T-helper 1 cell treated with Interleukin-12 subunit alpha and Interleukin-12 subunit beta and Interleukin-4 antibody, amounts not matched to agents 30 ng/mL and 1 ng/mL, for 36 hours (primary cell): ENCODE measurements around the gene CRAT. TPM values are rescaled to one million over a fixed set of nuclear protein-coding genes. Genes with fewer than 3 reads are reported as not detected.

ENCODE experiments used
- intact Hi-C: fragments of 100-400 bp; cut with micrococcal nuclease; formaldehyde crosslinking; loops from one replicate; pipeline ENCODE4 v1.15.1; 2024
- total RNA-seq: library from RNA; stranded (reverse); gene quantifications from 2 replicates; pipeline ENCODE4 v1.2.3, GENCODE V29; 2022

The CRAT gene
- total RNA-seq, 1 donor from 2014 or later: 15.2 TPM

- intact Hi-C loops: loop anchor here (5.0 to 10.0 kb wide), 2 partner anchors 561 to 859 kb away; partner anchors contain the start of gene SPTAN1
Measured at GRCh38 chr9:129113645-129114304, 3.2 kb upstream of the CRAT start.

GRCh38 chr9:129112526-129112925 is 1.9 kb upstream of the CRAT start:
- intact Hi-C loops: loop anchor here (5.0 to 10.0 kb wide), 2 partner anchors 560 to 858 kb away; partner anchors contain the start of gene SPTAN1

DNA sequence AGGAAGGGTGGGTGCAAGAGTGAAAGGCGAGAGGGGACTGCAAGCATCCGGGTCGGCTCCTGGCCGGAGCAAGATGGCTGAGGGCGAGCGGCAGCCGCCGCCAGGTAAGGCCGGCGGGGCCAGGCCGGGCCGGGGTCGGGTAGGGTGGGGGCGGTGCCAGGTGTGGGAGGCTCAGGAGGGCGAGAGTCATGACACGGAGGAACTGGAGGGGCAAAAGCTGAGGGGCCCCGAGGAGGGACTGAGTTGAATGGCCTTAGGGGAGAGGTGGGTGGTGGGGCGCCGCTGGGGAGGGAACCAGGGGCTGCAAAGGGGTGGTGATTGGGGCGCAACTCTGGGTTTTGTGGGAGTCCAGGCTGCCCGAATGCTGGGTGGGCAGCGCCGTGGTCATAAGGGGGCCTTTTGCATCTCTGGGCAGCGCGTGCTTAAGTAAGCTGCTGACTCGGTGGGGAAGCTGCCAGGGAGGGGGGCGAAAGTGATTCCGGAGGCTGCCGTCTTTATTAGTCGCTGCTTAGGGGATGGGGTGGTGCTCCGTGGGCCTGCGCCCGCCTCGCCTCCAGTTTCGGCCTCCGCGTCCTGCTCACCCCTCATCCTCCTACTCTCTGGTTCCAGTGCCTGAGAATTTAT is 1.0 kb upstream of the CRAT start:
- intact Hi-C loops: loop anchor here (1.0 to 10.0 kb wide), 11 partner anchors 19 to 908 kb away; partner anchors contain the start of genes DNM1, LRRC8A, MIGA2 and SH3GLB2

DNA sequence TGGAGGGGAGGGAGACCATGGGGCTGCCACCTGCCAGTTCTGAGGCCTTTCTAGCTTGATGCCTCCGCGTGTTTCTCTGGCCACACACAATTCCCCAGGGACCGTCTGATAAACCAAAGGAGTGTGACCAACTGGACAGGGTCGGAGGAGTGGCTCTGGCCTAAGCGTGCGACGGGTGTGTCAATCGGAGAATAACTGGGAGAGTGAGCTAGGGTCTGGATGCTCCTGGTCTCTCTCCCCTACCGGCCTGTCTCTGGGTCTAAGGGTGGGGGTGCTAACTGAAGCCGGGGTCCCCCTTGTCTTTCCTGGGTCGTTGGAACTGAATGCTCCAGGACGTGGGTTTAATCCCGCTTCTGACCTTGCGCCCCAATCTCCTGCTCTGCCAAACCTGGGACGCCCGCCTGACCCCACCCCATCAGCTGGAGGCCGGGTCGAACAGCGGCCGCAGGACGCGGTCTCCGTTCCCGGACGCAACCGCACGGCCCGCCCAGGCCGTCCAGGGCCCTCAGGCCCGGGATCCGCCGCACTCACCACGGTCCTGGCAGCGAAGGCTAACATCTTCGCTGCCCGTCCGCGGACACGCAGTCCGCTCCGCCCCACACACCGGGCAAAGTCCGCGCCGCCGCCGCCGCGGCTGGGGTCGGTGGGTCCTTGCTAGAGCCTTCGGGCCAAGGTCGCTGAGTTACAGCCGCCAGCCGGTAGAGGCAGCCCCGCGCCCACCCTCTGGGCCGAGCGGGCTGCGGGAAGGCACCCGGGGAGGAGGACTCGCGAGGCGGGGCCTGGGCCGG is 447 bp downstream of the CRAT start:
- intact Hi-C loops: loop anchor here (1.0 to 10.0 kb wide), 10 partner anchors 21 to 855 kb away; partner anchors contain the start of genes ASB6, DOLK, DOLPP1 and LRRC8A

GRCh38 chr9:129109537-129109903 is 1.1 kb downstream of the CRAT start:
- intact Hi-C loops: no loop called here

GRCh38 chr9:129108805-129109536 is 1.6 kb downstream of the CRAT start:
- intact Hi-C loops: no loop called here

GRCh38 chr9:129108083-129108804 is 2.3 kb downstream of the CRAT start:
- intact Hi-C loops: no loop called here

DNA sequence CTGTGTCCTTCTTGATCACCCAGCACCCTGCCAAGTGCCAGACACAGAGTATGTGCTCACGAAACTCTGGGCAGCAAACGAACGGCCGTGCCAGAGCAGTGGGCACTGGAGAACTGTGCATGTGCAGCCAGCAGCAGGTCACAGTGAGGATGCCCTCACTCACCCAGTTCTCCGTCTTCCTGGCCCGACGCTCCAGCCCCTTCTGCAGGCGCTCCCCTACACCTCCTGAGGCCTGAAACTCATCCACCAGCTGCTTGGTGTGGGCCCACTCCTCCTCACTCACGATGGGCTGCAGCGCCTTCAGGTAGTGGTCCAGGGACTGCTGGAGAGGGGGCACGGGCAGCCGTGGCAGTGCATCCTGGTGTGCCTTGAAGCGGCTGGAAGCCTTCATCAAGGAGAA is 2.9 kb downstream of the CRAT start:
- intact Hi-C loops: no loop called here

DNA sequence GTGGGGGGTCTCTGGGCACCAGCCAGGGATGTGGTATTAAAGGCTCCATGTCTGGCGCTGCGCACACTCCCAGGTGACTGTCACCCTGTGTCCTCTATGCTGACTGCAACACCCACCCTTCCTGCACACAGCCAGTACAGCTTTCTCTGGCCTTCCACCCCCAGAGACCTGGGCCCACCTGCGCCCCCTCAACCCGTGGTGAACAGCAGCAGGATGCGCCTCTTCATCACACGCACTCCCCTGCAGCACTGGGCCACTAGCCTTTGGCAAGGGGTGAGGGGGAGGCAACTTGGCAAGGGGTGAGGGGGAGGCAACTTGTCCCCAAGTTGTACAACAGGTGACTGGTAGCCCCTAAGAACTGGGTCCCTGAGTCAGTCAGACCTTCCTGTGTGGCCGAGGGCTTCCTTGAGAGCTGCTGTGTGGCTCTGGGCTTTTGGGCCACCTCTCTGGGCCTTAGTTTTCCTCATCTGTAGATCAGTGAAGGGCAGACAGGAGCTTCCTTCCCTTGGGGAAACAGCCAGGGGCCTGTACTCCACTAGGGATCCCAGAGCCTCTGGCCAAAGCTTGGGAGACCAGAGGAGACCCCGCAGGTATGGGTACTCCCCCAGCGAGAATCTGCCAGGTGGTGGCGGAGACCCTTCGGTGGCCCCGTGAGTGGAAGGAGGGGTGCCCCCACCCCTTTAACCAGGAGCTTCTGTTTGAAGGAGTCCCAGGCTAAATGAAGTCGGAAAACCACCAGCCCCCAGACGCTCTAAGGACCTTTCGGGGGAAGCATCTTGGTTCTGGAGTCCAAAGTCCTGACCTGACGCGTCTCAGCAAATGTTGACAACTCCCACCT is 4.5 kb downstream of the CRAT start:
- intact Hi-C loops: no loop called here

GRCh38 chr9:129104051-129104450 is 6.5 kb downstream of the CRAT start:
- intact Hi-C loops: no loop called here

DNA sequence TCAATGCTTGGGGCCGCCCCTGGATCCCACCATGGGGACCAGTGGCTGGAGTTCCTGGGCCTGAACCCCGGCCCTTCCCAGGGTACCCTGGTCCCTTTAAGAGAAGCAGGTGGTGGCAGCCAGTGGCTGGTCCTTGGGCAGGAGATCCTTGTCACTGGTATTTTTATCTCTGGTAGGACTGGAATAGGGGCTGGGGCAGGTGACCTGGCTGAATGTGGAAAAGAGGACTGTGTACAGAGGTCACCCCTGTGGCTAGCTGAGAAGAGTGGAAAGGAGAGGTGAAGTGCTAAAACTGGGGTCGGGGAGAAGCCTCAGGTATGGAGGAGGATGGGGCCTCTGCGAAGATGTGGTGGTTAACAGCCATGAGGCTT is 7.0 kb downstream of the CRAT start:
- intact Hi-C loops: no loop called here

GRCh38 chr9:129102791-129103594 is 7.6 kb downstream of the CRAT start:
- intact Hi-C loops: no loop called here

- intact Hi-C loops: no loop called here
Measured at GRCh38 chr9:129102095-129102525, 8.5 kb downstream of the CRAT start.

DNA sequence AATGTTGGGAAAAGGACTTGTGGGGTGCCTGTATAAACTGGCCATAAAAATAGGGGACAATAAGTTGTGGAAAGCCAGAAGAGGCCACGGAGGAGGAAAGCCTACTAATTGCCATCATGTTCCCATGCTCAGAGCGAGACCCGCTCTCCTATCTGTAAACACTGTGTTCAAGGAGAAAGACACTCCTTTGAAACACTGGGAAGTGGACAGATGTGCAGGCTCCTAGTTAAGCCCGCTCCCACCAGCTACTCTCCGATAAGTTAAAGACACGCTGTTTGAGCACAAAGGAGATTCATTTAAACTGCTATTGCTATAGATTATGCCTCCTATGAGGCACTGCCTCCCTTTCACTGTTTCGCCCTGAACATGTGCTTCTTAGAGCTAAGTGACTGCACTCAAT is 9.3 kb downstream of the CRAT start:
- intact Hi-C loops: no loop called here

DNA sequence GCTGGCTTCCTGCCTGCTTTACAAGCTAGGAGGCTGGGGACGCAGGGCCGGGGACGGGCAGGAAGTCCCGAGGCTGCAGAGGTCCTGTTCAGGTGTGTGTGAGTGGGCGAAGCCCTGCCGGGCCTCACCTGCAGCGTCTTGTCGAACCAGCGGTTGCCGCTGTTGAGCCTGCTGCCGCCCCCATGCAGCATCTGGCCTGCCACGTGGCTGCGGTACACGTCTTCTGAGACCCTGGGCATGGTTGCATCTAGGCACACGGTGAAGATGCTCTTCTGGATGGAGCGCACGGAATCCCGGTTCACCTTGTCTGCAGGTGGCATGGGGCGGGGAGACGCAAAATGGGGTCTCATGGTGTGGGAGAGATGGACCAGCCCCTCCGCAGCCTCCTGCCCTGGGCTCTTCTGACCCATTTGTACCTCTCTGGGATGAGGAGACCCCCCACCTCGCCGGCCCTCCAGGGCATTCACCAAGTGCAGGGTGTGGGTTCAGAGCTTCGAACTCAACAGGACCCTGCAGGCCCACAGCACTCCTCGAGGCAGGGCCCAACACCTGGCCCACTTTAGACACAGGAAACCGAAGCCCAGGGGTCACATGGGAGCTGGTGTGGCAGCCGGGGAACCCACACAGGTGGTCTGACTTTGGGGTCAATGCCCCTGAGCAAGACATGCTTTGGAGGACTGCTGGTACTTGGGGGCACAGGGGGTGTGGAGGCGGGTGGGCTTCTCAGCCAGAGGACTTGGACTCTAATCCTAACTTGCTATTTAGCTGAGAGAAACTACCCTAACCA is 10.0 kb downstream of the CRAT start:
- intact Hi-C loops: no loop called here

DNA sequence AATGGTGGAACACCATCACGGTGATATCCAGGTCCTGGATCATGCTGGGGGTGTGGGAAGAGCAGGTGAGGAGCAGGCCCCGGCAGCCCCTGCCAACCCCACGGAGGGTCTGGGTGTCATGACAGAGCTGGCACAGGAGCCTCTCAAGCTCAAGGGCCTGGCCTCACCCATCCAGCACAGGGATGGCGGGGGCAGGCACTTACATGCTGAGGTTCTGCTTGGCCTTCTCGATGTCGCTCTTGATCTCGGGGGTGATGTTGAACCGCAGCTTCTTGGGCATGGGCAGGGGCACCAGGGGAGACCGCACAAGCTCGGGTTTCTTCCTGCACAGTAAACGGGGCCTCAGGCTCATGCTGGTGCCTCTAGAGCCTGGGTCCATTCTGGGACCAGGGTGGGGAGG is 12.3 kb downstream of the CRAT start:
- intact Hi-C loops: no loop called here

- intact Hi-C loops: no loop called here
Measured at GRCh38 chr9:129097671-129098306, 12.8 kb downstream of the CRAT start.

DNA sequence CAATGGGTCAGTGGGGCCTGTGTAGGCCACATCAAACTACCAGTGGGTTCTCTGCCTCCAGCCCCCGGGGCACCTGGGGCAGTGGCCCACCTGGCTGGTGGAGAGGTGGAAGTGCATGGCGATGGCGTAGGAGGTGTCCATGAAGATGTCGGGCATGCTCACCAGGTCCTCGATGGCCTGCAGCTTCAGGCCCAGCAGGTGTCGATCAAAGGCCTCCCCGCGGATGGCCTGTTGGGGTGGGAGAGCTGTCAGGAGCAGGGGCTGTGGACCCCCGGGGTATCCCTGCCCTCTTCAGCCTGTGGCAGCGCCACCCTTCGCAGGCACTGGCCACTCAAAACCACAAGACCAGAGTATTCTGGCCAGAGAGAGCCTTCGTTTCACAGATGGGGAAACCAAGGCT is 14.7 kb downstream of the CRAT start:
- intact Hi-C loops: no loop called here
